Neural cell (in vitro differentiated cells): ENCODE measurements around the gene KCNJ6. TPM values are rescaled to one million over a fixed set of nuclear protein-coding genes. Genes with fewer than 3 reads are reported as not detected.
"Not testable (repeated sequence)": the region's sequence is repeated elsewhere in the genome, so short reads cannot be mapped to it uniquely, and the experiment has no call there.

Experiments
- H2AFZ ChIP-seq: fragments of 200-600, 300-800 bp; sonication (generic), shearing (Covaris generic); 2 replicates; pipeline ENCODE4 v1.6.0; 2014; ENCODE audit warnings: low read depth, mild to moderate bottlenecking, antibody characterized with exemption, low read length, moderate library complexity
- H3F3A ChIP-seq: fragments of 200-600 bp; shearing (Covaris generic); 2 replicates; pipeline ENCODE4 v1.6.1; 2016; ENCODE audit warnings: mild to moderate bottlenecking, moderate library complexity, mixed read lengths, antibody characterized with exemption, low read length; ENCODE audit not compliant: insufficient read depth, poor library complexity, severe bottlenecking
- H3K27ac ChIP-seq: fragments of 200-600, 300-800 bp; sonication (generic), shearing (Covaris generic); 2 replicates; pipeline ENCODE4 v1.5.1; 2014; ENCODE audit warnings: mild to moderate bottlenecking, low read length, moderate library complexity
- H3K27me3 ChIP-seq: fragments of 300-800, 200-600 bp; sonication (generic), shearing (Covaris generic); 2 replicates; pipeline ENCODE4 v1.6.0; 2014; ENCODE audit warnings: mild to moderate bottlenecking, low read depth, low read length, moderate library complexity; ENCODE audit not compliant: insufficient read depth
- H3K36me3 ChIP-seq: fragments of 300-800, 200-600 bp; sonication (generic), shearing (Covaris generic); 2 replicates; pipeline ENCODE4 v1.5.1; 2014; ENCODE audit warnings: mild to moderate bottlenecking, antibody characterized with exemption, low read length, moderate library complexity; ENCODE audit not compliant: insufficient read depth
- H3K4me2 ChIP-seq: fragments of 300-800, 200-600 bp; sonication (generic), shearing (Covaris generic); 2 replicates; pipeline ENCODE4 v1.6.0; 2014; ENCODE audit warnings: mild to moderate bottlenecking, low read length
- H3K4me3 ChIP-seq: fragments of 300-800, 200-600 bp; sonication (generic), shearing (Covaris generic); 2 replicates; pipeline ENCODE4 v1.5.1; 2014; ENCODE audit warnings: mild to moderate bottlenecking, low read length, moderate library complexity
- H3K79me2 ChIP-seq: fragments of 200-600 bp; shearing (Covaris generic); replicated peaks from 2 replicates; pipeline ENCODE4 v1.6.0; 2014; ENCODE audit warnings: mild to moderate bottlenecking, low read length, moderate library complexity; ENCODE audit not compliant: insufficient read depth
- H3K9ac ChIP-seq: fragments of 300-800, 200-600 bp; sonication (generic), shearing (Covaris generic); 2 replicates; pipeline ENCODE4 v1.6.1; 2016; ENCODE audit warnings: mild to moderate bottlenecking, low read length, mixed read lengths
- H3K9me2 ChIP-seq: fragments of 200-600 bp; shearing (Covaris generic); 2 replicates; pipeline ENCODE4 v1.6.1; 2016; ENCODE audit warnings: mild to moderate bottlenecking, low read length, mixed read lengths; ENCODE audit not compliant: insufficient read depth
- H3K9me3 ChIP-seq: fragments of 200-600, 300-800 bp; sonication (generic), shearing (Covaris generic); 2 replicates; pipeline ENCODE4 v1.6.1; 2016; ENCODE audit warnings: mild to moderate bottlenecking, mixed run types, low read length, moderate library complexity, mixed read lengths
- H4K20me1 ChIP-seq: fragments of 200-600 bp; shearing (Covaris generic); 2 replicates; pipeline ENCODE4 v1.6.1; 2016; ENCODE audit warnings: mild to moderate bottlenecking, mixed run types; ENCODE audit not compliant: insufficient read depth
- CTCF ChIP-seq: fragments of 450-650 bp; IDR thresholded peaks from 2 replicates; pipeline ENCODE4 v1.5.1; 2014; ENCODE audit warnings: antibody characterized with exemption, mild to moderate bottlenecking, moderate library complexity; ENCODE audit not compliant: poor library complexity, severe bottlenecking
- EP300 ChIP-seq: fragments of 450-650 bp; conservative IDR thresholded peaks from 2 replicates; pipeline ENCODE4 v1.6.1; 2014; ENCODE audit warnings: antibody characterized with exemption, mild to moderate bottlenecking, moderate library complexity; ENCODE audit not compliant: poor library complexity, severe bottlenecking
- MXI1 ChIP-seq: fragments of 450-650 bp; conservative IDR thresholded peaks from 2 replicates; pipeline ENCODE4 v1.6.1; 2014; ENCODE audit warnings: antibody characterized with exemption, mild to moderate bottlenecking; ENCODE audit not compliant: poor library complexity, severe bottlenecking
- POLR2AphosphoS5 ChIP-seq: IDR thresholded peaks from 2 replicates; pipeline ENCODE4 v1.6.1; 2012
- SMC3 ChIP-seq: fragments of 450-650 bp; conservative IDR thresholded peaks from 2 replicates; pipeline ENCODE4 v1.6.1; 2014; ENCODE audit warnings: antibody characterized with exemption, mild to moderate bottlenecking, moderate library complexity; ENCODE audit not compliant: poor library complexity
- TAF1 ChIP-seq: IDR thresholded peaks from 2 replicates; pipeline ENCODE4 v1.6.1; 2012; ENCODE audit warnings: low read depth
- polyA plus RNA-seq: library from polyadenylated mRNA; depleted of rRNA; stranded (reverse); fragments of >200 nt; gene quantifications from 2 replicates; pipeline ENCODE4 v1.2.3, GENCODE V29; 2014

Gene KCNJ6
- polyA plus RNA-seq, 1 donor from 2014 or later = 1.7 TPM

GRCh38 chr21:37593015-37593414 lies 323.2 kb downstream of the KCNJ6 start:
- Histone ChIP-seq H3K9me3 (no peaks in the 10 kb centered on the region), H3K27me3 (no peaks in the 10 kb centered on the region), H3K79me2 (no peaks in the 10 kb centered on the region), H3F3A (no peaks in the 10 kb centered on the region), H3K9me2 (no peaks in the 10 kb centered on the region), H3K4me3 (no peak overlapping the region), H3K27ac (no peak overlapping the region), H3K4me2 (no peak overlapping the region), H2AFZ (no peak overlapping the region), H3K36me3 (no peaks in the 10 kb centered on the region), H4K20me1 (no peaks in the 10 kb centered on the region), H3K9ac (no peak overlapping the region)
- no peak for TF ChIP-seq SMC3
- no peak for TF ChIP-seq POLR2AphosphoS5
- TF ChIP-seq MXI1 = no peak
- no peak for TF ChIP-seq EP300
- no peak for TF ChIP-seq TAF1

GRCh38 chr21:37592496-37592895 lies 323.8 kb downstream of the KCNJ6 start:
- no peak overlapping the region for H3K4me2 ChIP-seq
- H3K4me3 ChIP-seq = no peak overlapping the region
- H3F3A ChIP-seq = no peaks in the 10 kb centered on the region
- H3K79me2 ChIP-seq = no peaks in the 10 kb centered on the region
- H4K20me1 ChIP-seq = no peaks in the 10 kb centered on the region
- no peaks in the 10 kb centered on the region for H3K36me3 ChIP-seq
- no peaks in the 10 kb centered on the region for H3K9me3 ChIP-seq
- H3K27me3 ChIP-seq = no peaks in the 10 kb centered on the region
- no peak overlapping the region for H2AFZ ChIP-seq
- no peak overlapping the region for H3K9ac ChIP-seq
- no peak for TF ChIP-seq CTCF
- no peak for TF ChIP-seq MXI1
- no peak for TF ChIP-seq EP300
- no peak for TF ChIP-seq TAF1
- H3K9me2 ChIP-seq = no peaks in the 10 kb centered on the region
- no peak overlapping the region for H3K27ac ChIP-seq

GRCh38 chr21:37591994-37592393 lies 324.3 kb downstream of the KCNJ6 start:
- not testable (repeated sequence) for H3F3A ChIP-seq, H3K9me3 ChIP-seq, H3K9ac ChIP-seq, H3K4me2 ChIP-seq, H3K27me3 ChIP-seq, H3K36me3 ChIP-seq, H2AFZ ChIP-seq, H4K20me1 ChIP-seq, H3K27ac ChIP-seq, H3K79me2 ChIP-seq, H3K4me3 ChIP-seq, H3K9me2 ChIP-seq

- not testable (repeated sequence) for H3K9me3 ChIP-seq, H3K36me3 ChIP-seq, H3F3A ChIP-seq, H3K79me2 ChIP-seq, H3K4me2 ChIP-seq, H3K4me3 ChIP-seq, H4K20me1 ChIP-seq, H3K9me2 ChIP-seq, H2AFZ ChIP-seq, H3K27ac ChIP-seq, H3K27me3 ChIP-seq, H3K9ac ChIP-seq
Measured at GRCh38 chr21:37590836-37591235, 325.4 kb downstream of the KCNJ6 start.

- H3K4me2 ChIP-seq, H2AFZ ChIP-seq, H3K9me3 ChIP-seq, H3K79me2 ChIP-seq, H3K27ac ChIP-seq, H3K27me3 ChIP-seq, H3F3A ChIP-seq, H3K4me3 ChIP-seq, H3K36me3 ChIP-seq, H3K9me2 ChIP-seq, H3K9ac ChIP-seq, H4K20me1 ChIP-seq: not testable (repeated sequence)
Measured at GRCh38 chr21:37588644-37589043, 327.6 kb downstream of the KCNJ6 start.
